ENCODE measurements around the gene TRIM45.

- TF ChIP-seq POLR2A (IDR thresholded peaks at IDR 0.05) = no peak
- no peak for TF ChIP-seq POLR2AphosphoS5 (IDR thresholded peaks at IDR 0.05)
- TF ChIP-seq CTCF (IDR thresholded peaks at IDR 0.05) = no peak
These were observed 33.9 kb downstream of the TRIM45 start for GRCh38 chr1:117087686-117088085.

All from upper lobe of left lung (tissue), 4 donors.